HFFc6 (cell line): ENCODE measurements around the gene MRGPRX2. TPM values are rescaled to one million over a fixed set of nuclear protein-coding genes. Genes with fewer than 3 reads are reported as not detected.

Experiments
- DNase-seq: peaks from one replicate; pipeline ENCODE4 v3.0.0-alpha.2; 2018
- H3K27ac Mint-ChIP-seq: 2 replicates; pipeline ENCODE4 v1.8.0; 2020; ENCODE audit warnings: mild to moderate bottlenecking, mixed read lengths
- H3K27me3 Mint-ChIP-seq: 2 replicates; pipeline ENCODE4 v1.8.0; 2021; ENCODE audit warnings: mild to moderate bottlenecking, moderate library complexity, mixed read lengths; ENCODE audit not compliant: insufficient read depth
- H3K36me3 Mint-ChIP-seq: 2 replicates; pipeline ENCODE4 v1.8.0; 2021; ENCODE audit warnings: low read depth, mixed read lengths
- H3K4me1 Mint-ChIP-seq: 2 replicates; pipeline ENCODE4 v1.8.0; 2020; ENCODE audit warnings: low read depth, mixed read lengths
- H3K4me3 Mint-ChIP-seq: 2 replicates; pipeline ENCODE4 v1.8.0; 2020; ENCODE audit warnings: mild to moderate bottlenecking, moderate library complexity, mixed read lengths
- H3K9me3 Mint-ChIP-seq: 2 replicates; pipeline ENCODE4 v1.8.0; 2020; ENCODE audit warnings: mild to moderate bottlenecking, mixed read lengths
- CTCF ChIP-seq: fragments of 200-600 bp; sonication (generic); IDR thresholded peaks from 2 replicates; pipeline ENCODE4 v1.5.0; 2021; ENCODE audit warnings: antibody characterized with exemption, mild to moderate bottlenecking
- total RNA-seq, 6 experiments: library from RNA; stranded (reverse); fragmentation: NEBNext Ultra II Directional; extraction: Animal tissue kit (Norgen Biotek cat#: 25700); gene quantifications; 2 replicates in 1 of 6; 3 replicates in 5 of 6; pipeline ENCODE4 v1.2.3, GENCODE V29; 2021

The MRGPRX2 gene
- total RNA-seq, 6 experiments from 2014 or later = not detected

GRCh38 chr11:19087658-19088057, 27.1 kb upstream of the MRGPRX2 start:
- peaks cover 3% of the 10 kb centered on the region; the same call in 1 of the 2 replicates for H3K9me3 Mint-ChIP-seq
- no peak for TF ChIP-seq CTCF
- peaks cover 3% of the 10 kb centered on the region for H3K27me3 Mint-ChIP-seq
- H3K36me3 Mint-ChIP-seq = peaks cover 10% of the 10 kb centered on the region; the same call in 1 of the 2 replicates
- H3K27ac Mint-ChIP-seq = peak overlapping the region; percentile 85
- H3K4me3 Mint-ChIP-seq = peak overlapping the region; percentile 34; the same call in 1 of the 2 replicates
- peaks cover 71% of the 10 kb centered on the region for H3K4me1 Mint-ChIP-seq
- peak; percentile 89 for DNase-seq

GRCh38 chr11:19084661-19085315, 24.3 kb upstream of the MRGPRX2 start:
- Mint-ChIP-seq H3K27ac (no peak overlapping the region), H3K9me3 (peaks cover 3% of the 10 kb centered on the region; the same call in 1 of the 2 replicates), H3K4me1 (peaks cover 74% of the 10 kb centered on the region), H3K4me3 (no peak overlapping the region), H3K27me3 (no peaks in the 10 kb centered on the region; the same call in 1 of the 2 replicates), H3K36me3 (peaks cover 10% of the 10 kb centered on the region; the same call in 1 of the 2 replicates)
- no peak for TF ChIP-seq CTCF
- no peak for DNase-seq

GRCh38 chr11:19083166-19083565, 22.6 kb upstream of the MRGPRX2 start:
- Mint-ChIP-seq H3K27ac (no peak overlapping the region), H3K36me3 (peaks cover 10% of the 10 kb centered on the region; the same call in 1 of the 2 replicates), H3K4me1 (peaks cover 75% of the 10 kb centered on the region), H3K9me3 (peaks cover 3% of the 10 kb centered on the region; the same call in 1 of the 2 replicates), H3K27me3 (no peaks in the 10 kb centered on the region; the same call in 1 of the 2 replicates), H3K4me3 (no peak overlapping the region)
- no peak for TF ChIP-seq CTCF
- no peak for DNase-seq

GRCh38 chr11:19080579-19080993, 20.1 kb upstream of the MRGPRX2 start:
- Mint-ChIP-seq H3K9me3 (no peaks in the 10 kb centered on the region), H3K27me3 (peaks cover 1% of the 10 kb centered on the region)

More at GRCh38 chr11:19080579-19080993, 20.1 kb upstream of the MRGPRX2 start:
- no peak overlapping the region for H3K4me3 Mint-ChIP-seq
- peaks cover 72% of the 10 kb centered on the region for H3K4me1 Mint-ChIP-seq
- peak; percentile 27 for DNase-seq
- no peak for TF ChIP-seq CTCF
- H3K27ac Mint-ChIP-seq = peak overlapping the region; percentile 86
- H3K36me3 Mint-ChIP-seq = peaks cover 5% of the 10 kb centered on the region; the same call in 1 of the 2 replicates
